HG03060 (cell line): Measurements from ENCODE around the gene NEK9.
"Not testable (repeated sequence)": the region's sequence is repeated elsewhere in the genome, so short reads cannot be mapped to it uniquely, and the experiment has no call there.

Experiments
- ATAC-seq: cut with Tn5 transposase; IDR thresholded peaks from one replicate; pipeline ENCODE4 v1.9.1; 2021; ENCODE audit warnings: low read depth, moderate number of reproducible peaks; ENCODE audit not compliant: unreplicated experiment

Gene NEK9

GRCh38 chr14:75126679-75127473, at the start of gene NEK9:
Gene NEK9 (minus strand): TSS chr14:75127048. CDS start chr14:75126921, 127 bp downstream.
- peak; percentile 42 for ATAC-seq

- ATAC-seq, result peak; percentile 54
Measured at GRCh38 chr14:75176142-75176820, 49.4 kb upstream of the NEK9 start, which contains the start of gene TMED10. Gene TMED10 (minus strand): TSS chr14:75176612. CDS start chr14:75176579, 33 bp downstream.

GRCh38 chr14:75175677-75176141, 48.9 kb upstream of the NEK9 start:
- peak; percentile 28 for ATAC-seq

GRCh38 chr14:75174066-75174465, 47.2 kb upstream of the NEK9 start:
- ATAC-seq, result no peak

GRCh38 chr14:75170772-75171171, 43.9 kb upstream of the NEK9 start:
- ATAC-seq, result no peak

GRCh38 chr14:75168586-75169335, 41.9 kb upstream of the NEK9 start:
- ATAC-seq, result no peak

GRCh38 chr14:75167325-75167724, 40.5 kb upstream of the NEK9 start:
- no peak for ATAC-seq

GRCh38 chr14:75165586-75166391, 38.9 kb upstream of the NEK9 start:
- no peak for ATAC-seq

GRCh38 chr14:75164809-75165208, 38.0 kb upstream of the NEK9 start:
- no peak for ATAC-seq

GRCh38 chr14:75163677-75164076, 36.8 kb upstream of the NEK9 start:
- ATAC-seq, result no peak

GRCh38 chr14:75162631-75163030, 35.8 kb upstream of the NEK9 start:
- no peak for ATAC-seq

- no peak for ATAC-seq
Measured at GRCh38 chr14:75158843-75159614, 32.2 kb upstream of the NEK9 start.

GRCh38 chr14:75156901-75157300, 30.1 kb upstream of the NEK9 start:
- ATAC-seq, result no peak

GRCh38 chr14:75156111-75156510, 29.3 kb upstream of the NEK9 start:
- no peak for ATAC-seq

- ATAC-seq, result no peak
Measured at GRCh38 chr14:75155169-75155568, 28.3 kb upstream of the NEK9 start.

- ATAC-seq, result no peak
Measured at GRCh38 chr14:75153295-75153694, 26.4 kb upstream of the NEK9 start.

- ATAC-seq, result no peak
Measured at GRCh38 chr14:75151851-75152250, 25.0 kb upstream of the NEK9 start.

GRCh38 chr14:75150637-75151036, 23.8 kb upstream of the NEK9 start:
- not testable (repeated sequence) for ATAC-seq

GRCh38 chr14:75150150-75150549, 23.3 kb upstream of the NEK9 start:
- no peak for ATAC-seq
